Activated CD4-positive, alpha-beta T cell treated with anti-CD3 and anti-CD28 coated beads for 36 hours (primary cell): ENCODE data around the gene LACC1. TPM values are rescaled to one million over a fixed set of nuclear protein-coding genes. Genes with fewer than 3 reads are reported as not detected.

Experiments
- total RNA-seq, 2 experiments: library from RNA; stranded (reverse); gene quantifications; one replicate each; pipeline ENCODE4 v1.2.3, GENCODE V29; 2021

LACC1 gene
- total RNA-seq, 2 experiments from 2014 or later: 2.6 to 3.1 TPM

Other genes starting within 250 kb of the LACC1 start
- gene ENOX1, start 92.9 kb upstream of the LACC1 start, total RNA-seq: under 1 TPM; 0.28 to 0.48 TPM
- gene CCDC122, start 164 bp upstream of the LACC1 start, total RNA-seq: 1 to 10 TPM; 2.0 to 3.1 TPM